HG02588 (cell line): ENCODE data around the gene FBN3.
"Not testable (repeated sequence)": the region's sequence is repeated elsewhere in the genome, so short reads cannot be mapped to it uniquely, and the experiment has no call there.

Source experiments
- ATAC-seq: cut with Tn5 transposase; IDR thresholded peaks from one replicate; pipeline ENCODE4 v1.9.1; 2021; ENCODE audit warnings: mild to moderate bottlenecking, moderate library complexity; ENCODE audit not compliant: unreplicated experiment

The FBN3 gene

DNA sequence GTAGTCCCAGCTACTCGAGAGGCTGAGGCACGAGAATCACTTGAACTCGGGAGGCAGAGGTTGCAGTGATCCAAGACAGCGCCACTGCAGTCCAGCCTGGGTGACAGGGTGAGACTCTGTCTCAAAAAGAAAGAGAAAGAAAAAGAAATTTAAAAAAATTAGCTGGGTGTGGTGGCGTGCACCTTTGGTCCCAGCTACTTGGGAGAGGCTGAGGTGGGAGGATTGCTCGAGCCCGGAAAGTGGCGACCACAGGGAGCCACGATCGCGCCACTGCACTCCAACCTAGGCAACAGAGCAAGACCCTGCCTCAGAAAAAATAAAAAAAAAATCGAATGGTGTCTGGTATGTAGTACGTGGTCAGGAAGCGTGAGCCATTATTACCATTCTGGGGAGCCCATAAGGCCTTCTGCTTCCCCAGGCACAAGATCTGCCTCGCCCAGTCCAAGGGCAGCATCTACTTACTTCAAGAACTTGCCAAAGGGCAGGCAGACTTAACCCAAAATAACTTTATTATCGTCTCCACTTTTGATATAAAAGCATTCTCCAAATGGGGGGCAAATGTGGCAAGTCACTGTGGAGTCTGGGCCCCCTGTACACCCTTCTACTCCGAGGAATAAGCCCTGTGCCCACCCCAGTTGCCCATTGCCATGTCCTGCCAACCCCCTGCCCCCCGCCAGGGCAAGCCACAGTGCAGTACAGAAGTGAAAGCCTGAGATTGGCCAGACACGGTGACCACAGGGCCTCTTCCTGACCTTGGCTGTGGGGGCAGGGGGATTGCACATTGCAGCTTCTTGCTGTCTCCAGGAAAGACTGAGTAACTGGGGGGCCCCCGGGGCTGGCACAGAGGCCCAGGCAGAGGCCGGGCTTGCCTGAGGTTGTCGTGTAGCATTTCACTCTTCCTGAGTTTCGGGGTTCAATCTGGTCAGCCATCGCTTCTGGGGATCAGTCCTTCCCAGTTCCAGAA is 84.2 kb downstream of the FBN3 start:
- ATAC-seq: no peak

DNA sequence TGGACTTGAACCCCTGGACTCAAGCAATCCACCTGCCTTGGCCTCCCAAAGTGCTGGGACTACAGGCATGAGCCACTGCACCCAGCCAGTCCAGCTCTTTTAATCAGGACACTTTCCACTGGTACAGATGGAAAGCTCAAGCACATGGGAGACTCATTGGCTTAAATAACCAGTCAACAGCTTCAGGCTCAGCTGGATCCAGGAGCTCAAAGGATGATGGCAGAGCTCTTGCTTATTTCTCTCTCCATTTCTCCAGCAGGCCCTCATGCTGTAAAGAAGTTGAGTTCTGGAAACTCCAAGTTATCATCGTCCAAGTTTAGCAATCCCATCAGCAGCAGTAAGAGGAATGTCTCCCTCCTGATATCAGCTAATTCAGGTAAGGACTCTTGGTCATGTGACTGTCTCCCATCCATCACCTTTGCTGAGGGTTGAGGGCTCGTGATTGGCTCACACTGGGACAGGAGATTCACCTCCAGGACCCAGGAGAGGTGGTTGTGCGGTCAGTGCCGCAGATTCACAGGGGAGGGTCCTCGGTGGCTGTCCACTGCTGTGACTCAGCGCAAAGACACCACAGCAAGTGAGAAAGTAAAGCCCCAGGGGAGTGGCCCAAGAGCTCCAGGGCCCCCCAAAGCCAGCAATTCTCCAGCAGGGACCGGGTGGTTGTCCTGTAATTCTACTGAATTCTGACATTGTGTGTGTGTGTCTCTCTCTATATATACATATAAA is 91.7 kb downstream of the FBN3 start:
- no peak for ATAC-seq

DNA sequence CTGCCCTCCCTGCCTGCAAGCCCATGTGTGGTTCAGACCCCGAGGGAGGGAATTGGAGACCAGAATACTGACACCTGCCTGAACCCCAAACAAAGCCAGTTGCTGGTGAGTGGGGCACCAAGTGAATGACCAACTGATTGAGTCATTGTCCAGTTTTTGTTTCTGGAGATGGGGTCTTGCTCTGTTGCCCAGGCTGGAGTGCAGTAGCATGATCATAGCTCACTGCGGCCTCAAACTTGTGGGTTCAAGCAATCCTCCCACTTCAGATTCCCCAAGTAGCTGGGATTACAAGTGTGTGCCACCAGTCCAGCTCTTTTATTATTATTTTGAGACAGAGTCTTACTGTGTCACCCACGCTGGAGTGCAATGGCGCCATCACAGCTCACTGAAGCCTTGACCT is 92.9 kb downstream of the FBN3 start:
- no peak for ATAC-seq

DNA sequence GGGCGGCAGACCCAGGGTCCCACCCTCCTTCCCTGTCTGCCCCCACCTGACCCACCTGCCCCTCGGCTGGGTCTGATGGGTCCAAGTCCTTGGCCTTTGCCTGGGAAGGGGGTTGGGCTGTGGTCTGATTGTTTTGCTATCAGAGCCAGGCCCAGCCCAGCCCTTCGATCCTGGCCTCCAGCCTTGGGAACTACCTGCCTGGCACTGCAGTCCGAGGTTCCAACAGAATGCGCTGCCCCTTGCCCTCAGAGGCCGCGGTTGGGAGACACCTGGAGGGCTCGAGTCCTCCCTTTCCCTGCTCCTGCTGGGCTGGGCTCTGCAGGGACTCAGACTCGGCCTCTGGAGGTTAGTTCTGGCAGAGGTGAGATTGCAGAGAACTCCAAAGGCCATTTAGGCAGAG is 95.2 kb downstream of the FBN3 start:
- no peak for ATAC-seq

DNA sequence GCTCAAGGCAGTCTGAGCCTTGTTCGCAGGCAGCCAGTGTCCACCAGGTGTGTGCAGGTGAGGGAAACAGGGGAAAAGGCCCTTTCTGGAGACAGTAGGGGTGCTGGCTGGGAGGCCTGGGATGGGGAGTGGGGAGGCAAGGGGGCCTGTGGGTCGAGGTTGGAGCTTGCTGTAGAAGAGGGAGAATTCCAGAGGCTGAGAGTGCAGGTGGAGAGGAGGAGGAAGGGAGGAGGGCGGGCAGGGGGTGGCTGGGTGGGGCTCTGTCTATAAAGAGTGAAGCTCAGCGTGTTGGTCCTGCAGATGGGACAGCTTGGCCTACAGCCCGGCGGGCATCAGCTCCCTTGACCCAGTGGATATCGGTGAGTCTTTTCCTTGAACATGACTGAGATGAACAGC is 96.9 kb downstream of the FBN3 start, which contains the start of gene CCL25:
Gene CCL25, plus strand, starts transcription at position 297 of the 396 bp plus-strand sequence. CDS start 290 bp downstream, outside the sequence.
- no peak for ATAC-seq

DNA sequence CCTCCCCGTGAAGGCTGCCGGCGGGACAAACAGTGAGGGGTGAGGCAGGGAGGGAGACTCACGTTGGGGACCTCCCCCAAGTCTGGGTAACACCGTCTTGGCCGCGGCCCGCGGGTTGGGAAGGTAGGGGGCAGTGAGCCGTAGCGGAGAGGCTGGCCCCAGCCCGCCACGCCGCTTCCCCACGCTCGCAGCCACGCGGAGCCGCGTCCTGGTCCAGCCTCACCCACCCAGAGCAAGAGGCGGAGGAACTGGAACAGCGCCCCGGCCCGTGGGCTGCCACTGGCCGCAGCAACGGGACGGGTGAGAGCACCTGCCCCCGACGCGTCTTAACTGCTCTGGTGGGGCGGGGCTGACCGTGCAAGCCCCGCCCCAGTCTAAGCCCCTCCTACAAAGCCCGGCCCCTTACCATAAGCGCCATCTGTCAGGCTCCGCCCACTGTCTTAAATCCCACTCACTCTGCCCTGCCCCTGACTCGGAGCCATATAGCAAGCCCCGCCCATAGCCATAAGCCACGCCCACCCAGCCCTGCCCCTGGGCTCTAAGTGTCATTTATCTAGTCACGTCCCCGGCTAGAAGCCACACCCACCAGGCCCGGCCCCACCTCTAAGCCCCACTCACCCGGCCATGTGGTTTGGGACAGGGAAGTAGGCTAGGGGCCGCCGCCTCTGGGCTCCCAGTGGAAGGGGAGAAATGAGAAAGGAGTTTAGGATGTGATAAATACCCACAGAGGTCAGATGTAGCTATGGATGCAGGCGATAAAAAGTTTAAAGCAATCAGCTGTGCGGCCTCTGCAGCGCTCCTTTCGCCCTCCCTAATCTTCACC is 98.9 kb downstream of the FBN3 start:
- ATAC-seq: peak; percentile 62

DNA sequence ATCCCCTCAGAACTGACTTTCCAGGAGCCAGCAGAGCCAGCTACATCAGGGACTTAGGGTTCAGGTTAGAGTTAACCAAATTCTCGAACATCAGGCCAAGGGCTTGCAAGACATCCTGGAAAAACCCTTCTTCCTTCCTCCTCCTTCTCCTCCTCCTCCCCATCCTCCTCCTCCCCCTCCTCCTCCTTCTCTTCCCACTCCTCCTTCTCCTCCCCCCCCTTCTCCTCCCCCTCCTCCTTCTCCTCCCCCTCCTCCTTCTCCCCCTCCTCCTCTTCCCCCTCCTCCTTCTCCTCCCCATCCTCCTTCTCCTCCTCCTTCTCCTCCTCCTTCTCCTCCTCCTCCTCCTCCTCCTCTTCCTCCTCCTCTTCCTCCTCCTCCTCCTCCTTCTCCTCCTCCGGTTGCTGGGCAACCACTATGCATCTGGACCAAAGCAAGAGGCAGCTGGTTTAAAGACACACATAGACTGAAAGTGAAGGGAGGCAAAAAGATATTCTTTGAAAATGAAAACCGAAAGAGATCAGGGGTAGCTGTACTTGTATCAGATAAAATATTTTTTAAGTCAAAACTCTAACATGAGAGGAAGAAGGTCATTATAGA is 102.7 kb downstream of the FBN3 start:
- ATAC-seq: no peak

DNA sequence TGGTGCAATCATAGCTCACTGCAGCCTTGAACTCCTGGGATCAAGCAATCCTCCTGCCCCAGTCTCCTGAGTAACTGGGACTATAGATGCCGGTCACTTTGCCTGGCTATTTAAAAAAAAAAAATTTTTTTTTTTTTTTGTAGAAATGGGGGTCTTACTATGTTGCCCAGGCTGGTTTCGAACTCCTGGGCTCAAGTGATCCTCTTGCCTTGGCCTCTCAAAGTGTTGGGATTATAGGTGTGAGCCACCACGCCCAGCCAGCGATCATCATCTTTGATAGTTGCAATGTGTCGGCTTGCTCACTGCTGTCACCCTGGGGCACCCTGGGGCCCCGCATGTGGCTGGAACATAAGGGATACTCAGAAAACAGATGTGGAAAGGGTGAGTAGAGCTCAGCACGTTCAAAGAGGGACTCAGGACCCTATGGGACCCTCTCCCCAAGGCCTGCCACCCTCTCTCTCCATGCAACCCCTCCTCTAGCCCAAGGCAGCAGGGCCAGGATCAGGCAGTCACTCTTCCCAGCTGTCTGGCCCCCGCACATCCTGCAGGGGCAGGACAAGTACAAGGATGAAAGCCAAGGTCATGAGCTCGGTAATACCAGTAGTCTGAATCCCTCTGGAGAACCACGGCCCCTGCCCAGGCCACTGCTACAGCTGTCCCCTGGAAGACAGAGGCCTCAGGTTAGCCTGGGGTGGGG is 103.4 kb downstream of the FBN3 start:
- ATAC-seq: no peak

DNA sequence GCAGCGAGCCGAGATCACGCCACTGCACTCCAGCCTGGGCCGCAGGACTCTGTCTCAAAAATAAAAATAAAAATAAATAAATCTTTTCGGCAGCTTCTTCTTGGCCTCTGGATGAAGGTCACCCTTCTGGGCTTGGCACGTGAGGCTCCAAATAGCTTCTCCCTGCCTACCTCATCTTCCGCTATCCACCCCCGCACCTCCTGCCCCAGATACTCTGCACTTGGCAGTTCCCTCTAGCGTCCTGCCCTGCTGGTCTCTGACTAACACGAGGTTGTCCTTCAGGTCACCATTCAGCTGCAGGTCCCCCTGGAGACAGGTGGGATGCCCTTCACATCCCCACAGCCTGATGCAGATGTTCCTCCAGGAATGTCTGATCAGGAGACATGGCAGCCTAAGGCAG is 105.4 kb downstream of the FBN3 start:
- no peak for ATAC-seq

DNA sequence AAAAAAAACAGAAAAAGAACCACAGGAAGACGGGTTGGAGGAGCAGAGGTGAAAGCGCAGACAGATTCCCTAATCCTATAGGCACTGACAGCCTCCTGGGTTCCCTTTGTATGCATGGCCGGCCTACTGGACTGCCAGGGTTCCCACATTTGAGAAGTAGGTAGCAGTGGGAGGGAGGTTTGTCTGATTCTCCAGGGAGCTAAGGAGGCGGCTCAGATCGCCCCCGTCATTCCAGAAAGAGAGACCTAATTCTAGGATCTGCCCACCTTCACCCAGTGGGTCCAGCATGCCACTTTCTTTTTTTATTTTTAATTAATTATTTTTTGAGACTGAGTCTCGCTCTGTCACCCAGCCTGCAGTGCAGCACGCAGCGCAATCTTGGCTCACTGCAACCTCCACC is 106.5 kb downstream of the FBN3 start:
- ATAC-seq: no peak

DNA sequence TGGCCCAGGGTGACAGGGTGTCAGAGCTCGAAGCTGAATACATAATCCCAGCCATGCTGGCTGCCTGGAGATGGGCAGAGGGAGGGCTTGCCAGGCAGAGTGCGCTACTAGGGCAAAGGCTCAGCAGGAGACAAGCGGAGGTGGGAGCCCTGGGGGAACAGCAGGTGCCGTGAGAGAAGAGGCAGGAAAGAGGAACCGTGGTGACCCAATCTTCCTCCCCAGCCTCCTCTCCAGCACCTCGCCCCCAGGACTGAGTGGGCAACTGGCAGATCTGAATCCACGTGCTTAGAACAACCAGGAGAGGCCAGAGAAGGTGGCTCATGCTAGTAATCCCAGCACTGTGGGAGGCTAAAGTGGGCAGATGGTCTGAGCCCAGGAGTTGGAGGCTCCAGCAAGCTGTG is 107.9 kb downstream of the FBN3 start:
- no peak for ATAC-seq

DNA sequence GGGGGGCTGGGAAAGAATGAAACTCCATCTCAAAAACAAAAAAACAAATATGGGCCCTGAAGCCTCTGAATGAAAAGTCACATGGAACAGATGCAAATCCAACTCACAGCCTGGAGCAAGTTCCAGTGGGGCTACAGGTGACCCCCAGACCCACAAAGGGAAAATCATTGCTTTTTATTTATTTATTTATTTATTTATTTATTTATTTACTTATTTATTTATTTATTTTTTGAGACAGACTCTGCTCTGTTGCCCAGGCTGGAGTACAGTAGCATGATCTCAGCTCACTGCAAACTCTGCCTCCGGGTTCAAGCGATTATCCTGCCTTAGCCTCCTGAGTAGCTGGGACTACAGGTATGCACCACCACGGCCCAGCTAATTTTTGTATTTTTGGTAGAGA is 110.2 kb downstream of the FBN3 start:
- no peak for ATAC-seq

DNA sequence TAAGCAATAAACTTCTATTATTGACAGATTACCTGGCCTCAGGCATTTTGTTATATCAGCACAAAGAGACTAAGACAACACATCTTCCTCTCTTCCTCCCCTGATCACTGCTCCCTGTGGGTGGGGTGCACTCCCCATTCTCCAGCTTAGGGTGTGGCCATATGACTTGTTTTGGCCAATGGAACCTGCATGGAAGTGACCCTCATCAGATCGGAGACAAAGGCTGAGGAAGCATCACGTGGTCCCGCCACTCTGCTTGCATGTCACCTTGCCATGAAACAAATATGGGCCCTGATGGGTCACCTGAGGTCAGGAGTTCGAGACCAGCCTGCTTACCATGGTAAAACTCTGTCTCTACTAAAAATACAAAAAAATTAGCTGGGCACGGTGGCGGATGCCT is 110.6 kb downstream of the FBN3 start:
- ATAC-seq: no peak

DNA sequence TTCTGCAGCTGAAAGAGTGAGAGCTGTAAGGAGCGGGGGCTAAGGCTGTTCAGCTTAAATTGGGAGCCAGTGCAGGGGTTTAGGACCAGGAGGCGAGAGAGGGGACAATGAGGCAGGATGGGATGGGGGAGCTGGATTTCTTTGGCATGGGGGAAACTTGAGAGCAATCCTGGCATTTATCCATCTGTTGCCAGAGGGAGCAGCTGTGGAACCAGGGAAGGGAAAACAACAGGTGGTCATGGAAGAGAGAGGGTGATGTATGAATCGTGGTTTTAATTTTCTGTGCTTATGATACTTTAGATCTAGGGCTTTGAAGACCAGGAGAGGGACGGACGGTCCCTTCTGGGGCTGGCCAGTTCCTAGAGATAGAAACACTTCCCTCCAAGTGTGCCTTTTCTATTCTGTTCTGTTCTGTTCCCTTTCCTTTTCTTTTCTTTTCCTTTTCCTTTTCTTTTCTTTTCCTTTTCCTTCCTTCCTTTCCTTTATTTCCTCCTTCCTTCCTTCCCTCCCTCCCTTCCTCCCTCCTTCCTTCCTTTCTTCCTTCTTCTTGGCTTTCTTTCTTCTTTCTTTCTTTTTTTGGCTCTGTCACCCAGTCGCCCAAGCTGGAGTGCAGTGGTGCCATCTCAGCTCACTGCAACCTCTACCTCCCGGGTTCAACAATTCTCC is 112.8 kb downstream of the FBN3 start:
- no peak for ATAC-seq

DNA sequence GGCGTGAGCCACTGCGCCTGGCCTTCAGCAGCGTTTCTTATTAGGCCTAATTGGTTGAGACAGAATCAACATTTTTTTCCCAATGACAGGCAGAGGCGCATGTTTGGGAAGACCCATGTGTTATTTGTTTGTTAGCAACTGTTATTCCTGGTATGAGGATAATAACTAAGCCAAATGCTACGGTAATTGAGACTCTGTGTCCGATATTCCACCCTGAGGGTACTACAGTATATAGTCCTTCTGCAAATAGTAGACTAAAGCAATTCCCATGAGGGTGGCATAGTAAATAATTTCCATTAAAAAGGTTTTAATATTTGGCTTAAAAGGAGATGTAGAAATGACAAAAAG is 115.2 kb downstream of the FBN3 start:
- ATAC-seq: no peak

DNA sequence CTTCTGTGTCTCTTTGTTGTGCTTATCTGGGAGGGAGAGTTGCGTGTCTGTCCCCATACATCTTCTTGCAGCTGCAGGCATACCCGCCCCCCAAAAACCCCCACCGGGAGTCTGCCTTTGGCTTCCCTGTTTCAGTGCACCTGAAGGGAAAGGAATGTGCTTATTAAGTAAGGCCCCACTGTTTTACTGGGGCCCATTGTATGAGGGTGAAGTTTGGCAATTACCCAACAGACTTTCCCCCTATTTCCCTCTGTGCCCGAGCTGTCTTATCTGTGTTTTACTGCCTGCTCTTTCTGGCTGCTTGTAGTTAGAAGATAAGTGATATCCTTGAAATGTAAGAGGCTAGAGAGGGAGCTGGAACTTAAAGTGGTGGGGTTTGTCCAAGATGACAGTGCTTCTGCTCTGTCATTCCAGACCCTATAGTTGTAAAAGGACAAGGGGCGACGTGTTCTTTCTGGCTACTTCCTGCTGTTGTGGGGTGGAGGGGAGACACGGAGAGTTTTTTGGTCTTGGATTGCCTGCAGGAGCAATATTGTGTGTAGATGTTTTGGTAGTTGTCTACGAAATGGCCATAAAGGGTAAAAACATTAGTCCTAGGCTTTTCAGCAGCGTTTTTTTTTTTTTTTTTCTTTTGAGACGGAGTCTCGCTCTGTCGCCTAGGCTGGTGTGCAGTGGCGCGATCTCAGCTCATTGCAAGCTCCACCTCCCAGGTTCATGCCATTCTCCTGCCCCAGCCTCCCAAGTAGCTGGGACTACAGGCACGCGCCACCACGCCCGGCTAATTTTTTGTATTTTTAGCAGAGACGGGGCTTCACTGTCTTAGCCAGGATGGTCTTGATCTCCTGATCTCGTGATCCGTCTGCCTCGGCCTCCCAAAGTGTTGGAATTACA is 115.9 kb downstream of the FBN3 start:
- not testable (repeated sequence) for ATAC-seq

DNA sequence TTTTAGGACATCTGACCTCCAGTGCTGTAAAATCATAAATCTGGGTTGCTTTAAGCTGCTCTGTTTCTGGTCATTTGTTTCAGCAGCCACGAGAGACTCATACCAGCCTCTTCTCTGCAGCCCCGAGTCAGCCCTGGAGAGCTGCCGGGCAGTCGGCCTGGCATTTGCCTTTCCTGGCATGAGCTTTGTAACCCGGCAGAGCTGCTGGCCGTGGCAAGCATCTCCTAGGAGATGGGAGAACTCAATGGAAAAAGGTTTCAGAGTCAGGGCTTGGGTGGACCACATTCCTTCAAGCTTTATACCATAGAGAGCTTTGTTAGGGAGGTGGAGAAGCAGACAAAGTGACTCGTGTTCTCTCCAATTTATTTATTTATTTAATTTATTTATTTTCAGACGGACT is 118.4 kb downstream of the FBN3 start:
- ATAC-seq: no peak

DNA sequence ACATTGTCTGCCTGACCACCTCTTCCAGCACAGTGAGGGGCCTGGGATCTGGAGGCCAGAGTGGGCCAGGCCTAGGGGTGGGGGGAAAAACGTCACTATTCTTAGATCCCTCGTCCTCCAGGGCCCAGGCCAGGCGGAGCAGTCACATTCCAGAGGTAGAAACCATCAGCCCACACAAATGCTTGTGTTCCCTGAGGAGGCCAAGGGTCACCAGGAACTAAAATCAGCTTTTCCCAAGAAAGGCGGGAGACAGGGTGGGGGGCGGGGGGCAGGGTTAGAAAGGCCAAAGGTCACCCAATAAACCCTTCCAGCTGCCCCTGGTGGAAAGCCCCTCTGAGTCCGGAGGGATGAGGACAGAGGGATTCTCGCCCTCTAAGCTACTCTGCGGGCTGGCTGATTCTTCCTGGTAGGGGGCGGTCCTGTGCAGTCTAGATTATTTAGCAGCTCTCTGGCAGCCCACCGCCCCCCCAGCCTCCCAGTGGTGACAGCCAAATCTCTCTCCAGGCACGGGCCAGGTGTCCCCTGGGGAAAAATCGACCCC is 120.4 kb downstream of the FBN3 start:
- ATAC-seq: no peak
